HepG2 (cell line): ENCODE data around the gene FOXI2. TPM values are rescaled to one million over a fixed set of nuclear protein-coding genes. Genes with fewer than 3 reads are reported as not detected.

Experiments
- ATAC-seq: fragments of 200-7000 bp; cut with Tn5 transposase; 3 replicates; pipeline ENCODE4 v1.9.1; 2020; ENCODE audit warnings: mild to moderate bottlenecking, moderate library complexity
- BruUV-seq: library from RNA; stranded (reverse); fragments of 400-500 nt; replicated peaks from 2 replicates; lab custom pipeline; 2021; lab: Mats Ljungman, UMichigan
- CTCF ChIA-PET: fragments of 300-600 bp; formaldehyde crosslinking; extraction: SDS; loops from one replicate; lab custom pipeline; 2021; ENCODE audit warnings: low total read pairs, inconsistent platforms, low intra/inter-chr PET ratio; lab: Yijun Ruan, JAX
- POLR2A ChIA-PET: fragments of 350-600 bp; sonication (Branson Sonifier 250); formaldehyde crosslinking; loops from one replicate; lab custom pipeline; 2020; ENCODE audit warnings: antibody characterized with exemption, inconsistent platforms; lab: Yijun Ruan, JAX
- DNase-seq: peaks from one replicate; pipeline ENCODE4 v3.0.0-alpha.2; 2015; ENCODE audit warnings: low spot score
- FAIRE-seq: peaks from 3 replicates; lab custom pipeline; 2011; peaks lifted over from hg19 to GRCh38; lab: Jason Lieb, UNC
- H2AFZ ChIP-seq: one replicate; pipeline ENCODE4 v1.6.1; 2011; ENCODE audit warnings: low read length, inconsistent platforms
- H3K27ac ChIP-seq: fragments of 300-600 bp; 3 replicates; pipeline ENCODE4 v1.8.0; 2011; ENCODE audit warnings: mixed run types, mild to moderate bottlenecking, mixed read lengths, low read length, inconsistent platforms; ENCODE audit not compliant: insufficient read depth; ENCODE audit errors: extremely low read length
- H3K27me3 ChIP-seq, 2 experiments: fragments of 200-600 bp in 1 of 2; 2 replicates in 1 of 2; 3 replicates in 1 of 2; pipeline versions ENCODE4 v1.6.0 to v1.8.0; 2011; ENCODE audit warnings: low read length in 2 of 2, mild to moderate bottlenecking in 2 of 2, moderate library complexity in 2 of 2, inconsistent platforms in 1 of 2; ENCODE audit not compliant: insufficient read depth in 2 of 2, control insufficient read depth in 1 of 2
- H3K36me3 ChIP-seq, 2 experiments: fragments of 200-600 bp in 1 of 2; replicated peaks in 1 of 2; 2 replicates in 1 of 2; 3 replicates in 1 of 2; pipeline versions ENCODE4 v1.5.1 to v1.8.0; 2011; ENCODE audit warnings: low read length in 2 of 2, inconsistent platforms in 1 of 2; ENCODE audit not compliant: insufficient read depth in 2 of 2, control insufficient read depth in 1 of 2
- H3K4me1 ChIP-seq: 2 replicates; pipeline ENCODE4 v1.5.1; 2012; ENCODE audit warnings: low read length, inconsistent platforms; ENCODE audit not compliant: insufficient read depth
- H3K4me2 ChIP-seq: 2 replicates; pipeline ENCODE4 v1.6.0; 2011; ENCODE audit warnings: low read depth, low read length, inconsistent platforms
- H3K4me3 ChIP-seq, 3 experiments: fragments of 200-600 bp in 1 of 3; sonication (generic), shearing (Covaris generic) in 1 of 3; replicated peaks in 1 of 3; 2 replicates each; pipeline ENCODE4 v1.5.1; 2011 to 2016; ENCODE audit warnings: low read length in 3 of 3, inconsistent platforms in 2 of 3, low read depth in 2 of 3, mild to moderate bottlenecking in 2 of 3, control low read depth in 1 of 3, mixed read lengths in 1 of 3; ENCODE audit not compliant: insufficient read depth in 1 of 3
- H3K79me2 ChIP-seq: one replicate; pipeline ENCODE4 v1.6.1; 2011; ENCODE audit warnings: low read length, inconsistent platforms; ENCODE audit not compliant: insufficient read depth
- H3K9ac ChIP-seq: 2 replicates; pipeline ENCODE4 v1.6.0; 2011; ENCODE audit warnings: mild to moderate bottlenecking, low read depth, low read length, inconsistent platforms; ENCODE audit not compliant: insufficient read depth
- H3K9me3 ChIP-seq: 2 replicates; pipeline ENCODE4 v1.5.1; 2012; ENCODE audit warnings: mild to moderate bottlenecking, low read length
- H4K20me1 ChIP-seq: 2 replicates; pipeline ENCODE4 v1.6.0; 2011; ENCODE audit warnings: inconsistent platforms, mild to moderate bottlenecking, low read length, moderate library complexity; ENCODE audit not compliant: insufficient read depth
- DMAP1 ChIP-seq: IDR thresholded peaks from 2 replicates; pipeline ENCODE4 v1.6.1; 2016
- ETV6 ChIP-seq: sonication (generic); formaldehyde crosslinking; conservative IDR thresholded peaks from 2 replicates; pipeline ENCODE4 v1.4.0; 2020; ENCODE audit warnings: missing genetic modification reagents
- FLYWCH1 ChIP-seq: sonication (generic); formaldehyde crosslinking; IDR thresholded peaks from 2 replicates; pipeline ENCODE4 v1.8.1; 2023; ENCODE audit warnings: mild to moderate bottlenecking, missing genetic modification reagents
- NBN ChIP-seq: fragments of 450-650 bp; conservative IDR thresholded peaks from 2 replicates; pipeline ENCODE4 v1.6.1; 2017
- NCOR1 ChIP-seq: fragments of 200-600 bp; sonication (generic); IDR thresholded peaks from 2 replicates; pipeline ENCODE4 v1.7.0; 2017; ENCODE audit warnings: antibody characterized with exemption, low read length, borderline replicate concordance
- SIN3B ChIP-seq: fragments of 150-350 bp; IDR thresholded peaks from 2 replicates; pipeline ENCODE4 v1.6.1; 2014; ENCODE audit warnings: low read length
- SOX6 ChIP-seq, 2 experiments: fragments of 450-650 bp in 1 of 2; sonication (generic) in 1 of 2; formaldehyde crosslinking in 1 of 2; IDR thresholded peaks; 2 replicates each; pipeline versions ENCODE4 v1.4.0 to v1.6.1; 2017 to 2020; ENCODE audit warnings: antibody characterized with exemption in 1 of 2, mild to moderate bottlenecking in 1 of 2, missing genetic modification reagents in 1 of 2
- STAT5B ChIP-seq: sonication (generic); formaldehyde crosslinking; IDR thresholded peaks from 2 replicates; pipeline ENCODE4 v1.4.0; 2020; ENCODE audit warnings: missing genetic modification reagents
- TBX2 ChIP-seq: sonication (generic); formaldehyde crosslinking; IDR thresholded peaks from 2 replicates; pipeline ENCODE4 v1.5.0; 2020; ENCODE audit warnings: missing genetic modification reagents, mild to moderate bottlenecking, borderline replicate concordance
- TEAD3 ChIP-seq: optimal IDR thresholded peaks from 2 replicates; pipeline ENCODE3; 2016; ENCODE audit warnings: borderline replicate concordance
- ZNF562 ChIP-seq: sonication (generic); formaldehyde crosslinking; IDR thresholded peaks from 2 replicates; pipeline ENCODE4 v1.8.0; 2022; ENCODE audit warnings: missing genetic modification reagents, borderline replicate concordance
- ZNF616 ChIP-seq: sonication (generic); formaldehyde crosslinking; IDR thresholded peaks from 2 replicates; pipeline ENCODE4 v1.5.0; 2020; ENCODE audit warnings: low read depth, mild to moderate bottlenecking, missing genetic modification reagents
- WGBS: methylation state at CpG from one replicate; pipeline ENCODE4 v1.1.6; 2017; ENCODE audit warnings: low lambda C conversion rate; 5-methylcytosine and 5-hydroxymethylcytosine counted together
- in situ Hi-C: cut with HindIII; loops from 2 replicates; pipeline ENCODE4 v1.10.0; 2017; ENCODE audit warnings: low pct_unique_long_range_greater_than_20kb; ENCODE audit not compliant: extremely low pct_ligation_motif_present
- intact Hi-C: fragments of 100-400 bp; cut with micrococcal nuclease; formaldehyde crosslinking; loops from one replicate; pipeline ENCODE4 v1.10.0; 2022; ENCODE audit not compliant: unreplicated experiment
- polyA plus RNA-seq, 8 experiments: library from polyadenylated mRNA; depleted of rRNA in 3 of 8; stranded (reverse) in 7 of 8; unstranded in 1 of 8; fragments of >200 nt; fragmentation: Illumina TruSeq in 4 of 8; extraction: Trizol in 4 of 8; gene quantifications; 2 replicates each; pipeline versions ENCODE4 v1.2.1 to v1.2.3, GENCODE V29; 2011 to 2016; ENCODE audit warnings: low read depth in 4 of 8, missing spikeins in 1 of 8, mixed read lengths in 1 of 8; ENCODE audit not compliant: insufficient read depth in 1 of 8
- total RNA-seq, 5 experiments: library from RNA; depleted of rRNA; stranded (reverse); fragments of >200 nt; fragmentation: Illumina TruSeq; extraction: Trizol; gene quantifications; 2 replicates each; pipeline ENCODE4 v1.2.3, GENCODE V29; 2016; ENCODE audit warnings: low read depth in 1 of 5
- TF ChIP-seq, protein P1 (sequence below): sonication (generic); formaldehyde crosslinking; IDR thresholded peaks from 2 replicates; pipeline ENCODE4 v1.4.0; 2020; ENCODE audit warnings: missing genetic modification reagents
- TF ChIP-seq, protein P2 (sequence below): sonication (generic); formaldehyde crosslinking; IDR thresholded peaks from 2 replicates; pipeline ENCODE4 v1.4.0; 2020; ENCODE audit warnings: mild to moderate bottlenecking, missing genetic modification reagents
- TF ChIP-seq, protein P3 (sequence below): IDR thresholded peaks from 2 replicates; pipeline ENCODE4 v1.6.1; 2018; ENCODE audit warnings: missing genetic modification reagents, mild to moderate bottlenecking, missing compliant biosample characterization
- TF ChIP-seq, protein P4 (sequence below): sonication (generic); formaldehyde crosslinking; IDR thresholded peaks from 2 replicates; pipeline ENCODE4 v1.4.0; 2020; ENCODE audit warnings: missing genetic modification reagents

Gene FOXI2
- total and polyA plus RNA-seq, 2 of the 13 experiments (the other 11 are each of a cell fraction or from before 2014, with no cell fraction given) = not detected

DNA sequence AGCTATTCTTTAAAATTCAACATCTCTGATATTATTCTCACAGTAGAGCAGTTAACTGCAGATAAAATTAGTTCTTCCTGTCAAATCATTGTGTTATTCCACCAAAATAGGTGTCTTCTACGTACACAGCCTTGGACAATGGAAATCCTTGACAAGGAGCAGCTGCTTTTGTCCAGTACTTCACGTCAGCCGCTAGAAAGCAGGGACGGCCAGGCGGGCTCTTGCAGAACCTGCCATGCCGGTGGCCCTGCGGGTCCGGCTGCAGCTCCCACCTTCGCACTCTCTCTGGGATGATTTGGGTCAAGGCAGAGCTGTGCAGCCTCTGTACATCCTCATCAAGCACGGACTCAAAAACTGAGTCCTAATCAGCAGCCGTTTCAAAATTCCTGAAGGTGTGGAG, 2.2 kb upstream of the FOXI2 start:
- Histone ChIP-seq H3K9me3 (no peaks in the 10 kb centered on the region), H2AFZ (no peak overlapping the region), H3K4me3 (no peak overlapping the region), H4K20me1 (no peaks in the 10 kb centered on the region), H3K36me3 (no peaks in the 10 kb centered on the region), H3K4me1 (no peaks in the 10 kb centered on the region), H3K4me2 (no peak overlapping the region), H3K79me2 (no peaks in the 10 kb centered on the region), H3K27ac (no peak overlapping the region), H3K9ac (no peak overlapping the region), H3K27me3 (peaks cover 3 to 28% of the 10 kb centered on the region in 2 experiments; a peak in 3 of 5 replicates)
- ChIA-PET POLR2A (no interaction called here), CTCF (no interaction called here)
- TF ChIP-seq NBN = no peak
- no peak for TF ChIP-seq STAT5B
- TF ChIP-seq TBX2 = no peak
- TF ChIP-seq, protein P1, sequence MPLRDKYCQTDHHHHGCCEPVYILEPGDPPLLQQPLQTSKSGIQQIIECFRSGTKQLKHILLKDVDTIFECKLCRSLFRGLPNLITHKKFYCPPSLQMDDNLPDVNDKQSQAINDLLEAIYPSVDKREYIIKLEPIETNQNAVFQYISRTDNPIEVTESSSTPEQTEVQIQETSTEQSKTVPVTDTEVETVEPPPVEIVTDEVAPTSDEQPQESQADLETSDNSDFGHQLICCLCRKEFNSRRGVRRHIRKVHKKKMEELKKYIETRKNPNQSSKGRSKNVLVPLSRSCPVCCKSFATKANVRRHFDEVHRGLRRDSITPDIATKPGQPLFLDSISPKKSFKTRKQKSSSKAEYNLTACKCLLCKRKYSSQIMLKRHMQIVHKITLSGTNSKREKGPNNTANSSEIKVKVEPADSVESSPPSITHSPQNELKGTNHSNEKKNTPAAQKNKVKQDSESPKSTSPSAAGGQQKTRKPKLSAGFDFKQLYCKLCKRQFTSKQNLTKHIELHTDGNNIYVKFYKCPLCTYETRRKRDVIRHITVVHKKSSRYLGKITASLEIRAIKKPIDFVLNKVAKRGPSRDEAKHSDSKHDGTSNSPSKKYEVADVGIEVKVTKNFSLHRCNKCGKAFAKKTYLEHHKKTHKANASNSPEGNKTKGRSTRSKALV (CRISPR knock-in tag) = no peak
- no peak for TF ChIP-seq ZNF616 (CRISPR knock-in tag)
- TF ChIP-seq ZNF562 = no peak
- no peak for TF ChIP-seq DMAP1 (CRISPR knock-in tag)
- no peak for TF ChIP-seq SOX6 (IDR thresholded peaks at IDR 0.05)
- TF ChIP-seq SOX6 (CRISPR knock-in tag; IDR thresholded peaks at IDR 0.05) = no peak
- TF ChIP-seq SIN3B = no peak
- no peak for TF ChIP-seq NCOR1
- no peak for TF ChIP-seq FLYWCH1 (CRISPR knock-in tag)
- TF ChIP-seq, protein P2, sequence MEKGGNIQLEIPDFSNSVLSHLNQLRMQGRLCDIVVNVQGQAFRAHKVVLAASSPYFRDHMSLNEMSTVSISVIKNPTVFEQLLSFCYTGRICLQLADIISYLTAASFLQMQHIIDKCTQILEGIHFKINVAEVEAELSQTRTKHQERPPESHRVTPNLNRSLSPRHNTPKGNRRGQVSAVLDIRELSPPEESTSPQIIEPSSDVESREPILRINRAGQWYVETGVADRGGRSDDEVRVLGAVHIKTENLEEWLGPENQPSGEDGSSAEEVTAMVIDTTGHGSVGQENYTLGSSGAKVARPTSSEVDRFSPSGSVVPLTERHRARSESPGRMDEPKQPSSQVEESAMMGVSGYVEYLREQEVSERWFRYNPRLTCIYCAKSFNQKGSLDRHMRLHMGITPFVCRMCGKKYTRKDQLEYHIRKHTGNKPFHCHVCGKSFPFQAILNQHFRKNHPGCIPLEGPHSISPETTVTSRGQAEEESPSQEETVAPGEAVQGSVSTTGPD = no peak
- no peak for TF ChIP-seq ETV6 (CRISPR knock-in tag)
- TF ChIP-seq, protein P3, sequence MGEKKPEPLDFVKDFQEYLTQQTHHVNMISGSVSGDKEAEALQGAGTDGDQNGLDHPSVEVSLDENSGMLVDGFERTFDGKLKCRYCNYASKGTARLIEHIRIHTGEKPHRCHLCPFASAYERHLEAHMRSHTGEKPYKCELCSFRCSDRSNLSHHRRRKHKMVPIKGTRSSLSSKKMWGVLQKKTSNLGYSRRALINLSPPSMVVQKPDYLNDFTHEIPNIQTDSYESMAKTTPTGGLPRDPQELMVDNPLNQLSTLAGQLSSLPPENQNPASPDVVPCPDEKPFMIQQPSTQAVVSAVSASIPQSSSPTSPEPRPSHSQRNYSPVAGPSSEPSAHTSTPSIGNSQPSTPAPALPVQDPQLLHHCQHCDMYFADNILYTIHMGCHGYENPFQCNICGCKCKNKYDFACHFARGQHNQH (CRISPR knock-in tag) = no peak
- TF ChIP-seq TEAD3 (CRISPR knock-in tag) = no peak
- TF ChIP-seq, protein P4, sequence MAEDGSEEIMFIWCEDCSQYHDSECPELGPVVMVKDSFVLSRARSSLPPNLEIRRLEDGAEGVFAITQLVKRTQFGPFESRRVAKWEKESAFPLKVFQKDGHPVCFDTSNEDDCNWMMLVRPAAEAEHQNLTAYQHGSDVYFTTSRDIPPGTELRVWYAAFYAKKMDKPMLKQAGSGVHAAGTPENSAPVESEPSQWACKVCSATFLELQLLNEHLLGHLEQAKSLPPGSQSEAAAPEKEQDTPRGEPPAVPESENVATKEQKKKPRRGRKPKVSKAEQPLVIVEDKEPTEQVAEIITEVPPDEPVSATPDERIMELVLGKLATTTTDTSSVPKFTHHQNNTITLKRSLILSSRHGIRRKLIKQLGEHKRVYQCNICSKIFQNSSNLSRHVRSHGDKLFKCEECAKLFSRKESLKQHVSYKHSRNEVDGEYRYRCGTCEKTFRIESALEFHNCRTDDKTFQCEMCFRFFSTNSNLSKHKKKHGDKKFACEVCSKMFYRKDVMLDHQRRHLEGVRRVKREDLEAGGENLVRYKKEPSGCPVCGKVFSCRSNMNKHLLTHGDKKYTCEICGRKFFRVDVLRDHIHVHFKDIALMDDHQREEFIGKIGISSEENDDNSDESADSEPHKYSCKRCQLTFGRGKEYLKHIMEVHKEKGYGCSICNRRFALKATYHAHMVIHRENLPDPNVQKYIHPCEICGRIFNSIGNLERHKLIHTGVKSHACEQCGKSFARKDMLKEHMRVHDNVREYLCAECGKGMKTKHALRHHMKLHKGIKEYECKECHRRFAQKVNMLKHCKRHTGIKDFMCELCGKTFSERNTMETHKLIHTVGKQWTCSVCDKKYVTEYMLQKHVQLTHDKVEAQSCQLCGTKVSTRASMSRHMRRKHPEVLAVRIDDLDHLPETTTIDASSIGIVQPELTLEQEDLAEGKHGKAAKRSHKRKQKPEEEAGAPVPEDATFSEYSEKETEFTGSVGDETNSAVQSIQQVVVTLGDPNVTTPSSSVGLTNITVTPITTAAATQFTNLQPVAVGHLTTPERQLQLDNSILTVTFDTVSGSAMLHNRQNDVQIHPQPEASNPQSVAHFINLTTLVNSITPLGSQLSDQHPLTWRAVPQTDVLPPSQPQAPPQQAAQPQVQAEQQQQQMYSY = no peak
- intact Hi-C loops = no loop called here
- ATAC-seq (no peak), DNase-seq (no peak), FAIRE-seq (no peak)
- in situ Hi-C loops = no loop called here
- no TSS peak for BruUV-seq
- 12% methylated on average over 6 of the region's 11 CpGs for WGBS
